ENCODE measurements around the gene MPP7.

The MPP7 gene

GRCh38 chr10:28304032-28304571 is 1.2 kb upstream of the MPP7 start:
- Histone ChIP-seq H3K27ac (replicated peaks) (no peak overlapping the region), H3K4me3 (replicated peaks; ENCODE audit: insufficient read depth, low read length) (no peak overlapping the region; the same call in 1 of the 2 replicates), H3K27me3 (ENCODE audit: insufficient read depth, poor library complexity, severe bottlenecking) (peaks cover 3% of the 10 kb centered on the region)
- TF ChIP-seq REST (IDR thresholded peaks at IDR 0.05; ENCODE audit: insufficient replicate concordance, low read depth) (no peak), SPI1 (IDR thresholded peaks at IDR 0.05; ENCODE audit: borderline replicate concordance, low read depth) (peak; percentile 9; the same call in 1 of the 2 replicates)
- DNase-seq (ENCODE audit: low read depth in 1 of 2, low spot score in 1 of 2), result no peak

GRCh38 chr10:28302012-28302637 is 739 bp downstream of the MPP7 start:
- TF ChIP-seq SPI1 (IDR thresholded peaks at IDR 0.05; ENCODE audit: borderline replicate concordance, low read depth) (no peak), REST (IDR thresholded peaks at IDR 0.05; ENCODE audit: insufficient replicate concordance, low read depth) (no peak), CTCF (IDR thresholded peaks at IDR 0.05; ENCODE audit: insufficient read depth, low read length) (no peak), GABPA (IDR thresholded peaks at IDR 0.05; ENCODE audit: low read depth) (no peak), POLR2AphosphoS5 (IDR thresholded peaks at IDR 0.05; ENCODE audit: low read depth) (no peak)
- no peak overlapping the region for H3K27ac ChIP-seq (replicated peaks)
- peak overlapping the region; percentile 54 for H3K4me3 ChIP-seq (replicated peaks; ENCODE audit: insufficient read depth, low read length)
- peaks cover 3% of the 10 kb centered on the region for H3K27me3 ChIP-seq (ENCODE audit: insufficient read depth, poor library complexity, severe bottlenecking)
- no peak for DNase-seq (ENCODE audit: low read depth in 1 of 2, low spot score in 1 of 2)

- H3K27ac ChIP-seq (replicated peaks), result no peak overlapping the region
- peaks cover 6% of the 10 kb centered on the region for H3K27me3 ChIP-seq (ENCODE audit: insufficient read depth, poor library complexity, severe bottlenecking)
- TF ChIP-seq CTCF (IDR thresholded peaks at IDR 0.05; ENCODE audit: insufficient read depth, low read length) (no peak), POLR2AphosphoS5 (IDR thresholded peaks at IDR 0.05; ENCODE audit: low read depth) (no peak), GABPA (IDR thresholded peaks at IDR 0.05; ENCODE audit: low read depth) (no peak), SPI1 (IDR thresholded peaks at IDR 0.05; ENCODE audit: borderline replicate concordance, low read depth) (no peak), REST (IDR thresholded peaks at IDR 0.05; ENCODE audit: insufficient replicate concordance, low read depth) (no peak)
- no peak for DNase-seq (ENCODE audit: low read depth in 1 of 2, low spot score in 1 of 2)
- H3K4me3 ChIP-seq (replicated peaks; ENCODE audit: insufficient read depth, low read length), result no peak overlapping the region
Measured at GRCh38 chr10:28300027-28300426, 2.8 kb downstream of the MPP7 start.

All from HL-60 (cell line).